Measurements from ENCODE around the gene PLCH2. TPM values are rescaled to one million over a fixed set of nuclear protein-coding genes. Genes with fewer than 3 reads are reported as not detected.

Gene PLCH2
- total RNA-seq, 2 donors from 2014 or later, result 5.7 to 27.4 TPM

DNA sequence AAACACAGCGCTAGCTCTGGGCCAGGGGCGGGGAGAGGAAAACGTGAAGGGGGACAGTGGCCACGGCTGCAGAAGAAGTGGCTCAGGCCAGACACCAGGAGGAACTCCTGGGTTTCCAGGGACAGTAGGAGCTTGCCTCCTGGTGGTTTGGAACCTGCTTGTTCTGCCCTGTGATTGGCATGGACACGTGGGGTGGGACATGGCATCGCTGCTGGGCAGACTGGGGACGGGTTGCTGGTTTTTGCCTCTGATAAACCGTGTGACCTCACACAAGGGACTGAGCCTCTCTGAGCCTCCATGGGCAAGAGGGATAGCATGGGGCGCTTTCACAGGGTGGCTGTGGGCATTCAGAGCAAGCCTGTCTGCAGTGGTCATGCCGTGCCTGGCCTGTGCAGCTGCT is 7.5 kb upstream of the PLCH2 start:
- WGBS, 2 donors, result 51 to 61% methylated on average over 4 to 10 of the region's 10 CpGs
- no peak for TF ChIP-seq POLR2A (IDR thresholded peaks at IDR 0.05)
- TF ChIP-seq, protein P1, sequence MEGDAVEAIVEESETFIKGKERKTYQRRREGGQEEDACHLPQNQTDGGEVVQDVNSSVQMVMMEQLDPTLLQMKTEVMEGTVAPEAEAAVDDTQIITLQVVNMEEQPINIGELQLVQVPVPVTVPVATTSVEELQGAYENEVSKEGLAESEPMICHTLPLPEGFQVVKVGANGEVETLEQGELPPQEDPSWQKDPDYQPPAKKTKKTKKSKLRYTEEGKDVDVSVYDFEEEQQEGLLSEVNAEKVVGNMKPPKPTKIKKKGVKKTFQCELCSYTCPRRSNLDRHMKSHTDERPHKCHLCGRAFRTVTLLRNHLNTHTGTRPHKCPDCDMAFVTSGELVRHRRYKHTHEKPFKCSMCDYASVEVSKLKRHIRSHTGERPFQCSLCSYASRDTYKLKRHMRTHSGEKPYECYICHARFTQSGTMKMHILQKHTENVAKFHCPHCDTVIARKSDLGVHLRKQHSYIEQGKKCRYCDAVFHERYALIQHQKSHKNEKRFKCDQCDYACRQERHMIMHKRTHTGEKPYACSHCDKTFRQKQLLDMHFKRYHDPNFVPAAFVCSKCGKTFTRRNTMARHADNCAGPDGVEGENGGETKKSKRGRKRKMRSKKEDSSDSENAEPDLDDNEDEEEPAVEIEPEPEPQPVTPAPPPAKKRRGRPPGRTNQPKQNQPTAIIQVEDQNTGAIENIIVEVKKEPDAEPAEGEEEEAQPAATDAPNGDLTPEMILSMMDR (IDR thresholded peaks at IDR 0.05), result no peak
- H3K4me3 ChIP-seq, result no peak overlapping the region
- intact Hi-C loops (cut with DNase I), result no loop called here
- no peaks in the 10 kb centered on the region for H3K36me3 ChIP-seq (replicated peaks in 1 of 2; ENCODE audit: insufficient read depth in 1 of 2, low read depth in 2 of 2)
- no peak for DNase-seq
- H3K27me3 ChIP-seq, result peaks cover 0 to 4% of the 10 kb centered on the region in 2 donors
- no peak for ATAC-seq
- no peaks in the 10 kb centered on the region for H3K4me1 ChIP-seq
- no peaks in the 10 kb centered on the region for H3K9me3 ChIP-seq
- no peak overlapping the region for H3K27ac ChIP-seq

DNA sequence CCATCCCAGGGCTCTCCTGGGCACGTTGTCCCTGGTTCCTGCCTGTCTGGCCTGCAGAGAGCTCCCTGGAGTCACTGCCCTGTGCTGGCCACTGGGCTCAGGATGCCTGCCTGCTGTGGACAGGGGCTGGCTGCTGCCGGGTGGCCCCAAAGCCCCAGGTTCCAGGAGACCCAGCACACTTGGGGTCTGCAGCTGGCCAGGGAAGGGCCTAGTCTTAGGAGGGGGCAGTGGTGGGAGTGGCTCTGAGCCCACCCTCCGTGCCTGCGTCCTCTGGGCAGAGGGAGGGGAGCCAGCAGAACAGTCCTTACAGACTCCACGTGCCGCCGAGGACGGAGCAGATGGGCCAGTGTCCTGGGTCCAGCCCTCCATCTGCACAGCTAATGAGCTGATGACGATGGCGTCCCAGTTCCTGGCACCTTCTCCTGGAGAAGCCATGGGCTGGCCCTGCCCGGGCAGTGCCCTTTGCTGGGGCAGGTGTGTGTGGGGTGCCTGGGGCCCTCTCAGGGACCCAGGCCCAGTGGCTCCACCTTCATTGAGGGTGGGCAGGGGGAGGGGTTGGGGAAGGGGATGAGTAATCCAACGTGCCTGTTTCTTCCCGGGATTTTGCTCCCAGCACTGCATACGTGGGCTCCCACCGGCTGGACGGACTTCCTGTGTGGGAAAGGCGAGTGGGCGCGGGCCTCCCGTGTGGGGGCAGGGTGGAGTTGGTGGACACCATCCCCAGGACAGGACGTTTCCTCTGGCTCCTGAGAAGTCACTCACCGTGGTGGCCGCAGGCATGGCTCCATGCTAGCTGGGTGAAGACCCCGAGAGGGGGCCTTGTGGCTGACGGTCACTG is 6.8 kb upstream of the PLCH2 start:
- no peak overlapping the region for H3K27ac ChIP-seq
- H3K9me3 ChIP-seq, result no peaks in the 10 kb centered on the region
- no peaks in the 10 kb centered on the region for H3K36me3 ChIP-seq (replicated peaks in 1 of 2; ENCODE audit: insufficient read depth in 1 of 2, low read depth in 2 of 2)
- WGBS, 2 donors, result 40 to 42% methylated on average over 18 to 25 of the region's 25 CpGs
- DNase-seq, result no peak
- peaks cover 0 to 4% of the 10 kb centered on the region in 2 donors for H3K27me3 ChIP-seq
- H3K4me3 ChIP-seq, result no peak overlapping the region
- H3K4me1 ChIP-seq, result no peaks in the 10 kb centered on the region
- intact Hi-C loops (cut with DNase I), result no loop called here
- no peak for TF ChIP-seq POLR2A (IDR thresholded peaks at IDR 0.05)
- TF ChIP-seq, protein P1 (IDR thresholded peaks at IDR 0.05), result no peak
- no peak for ATAC-seq

DNA sequence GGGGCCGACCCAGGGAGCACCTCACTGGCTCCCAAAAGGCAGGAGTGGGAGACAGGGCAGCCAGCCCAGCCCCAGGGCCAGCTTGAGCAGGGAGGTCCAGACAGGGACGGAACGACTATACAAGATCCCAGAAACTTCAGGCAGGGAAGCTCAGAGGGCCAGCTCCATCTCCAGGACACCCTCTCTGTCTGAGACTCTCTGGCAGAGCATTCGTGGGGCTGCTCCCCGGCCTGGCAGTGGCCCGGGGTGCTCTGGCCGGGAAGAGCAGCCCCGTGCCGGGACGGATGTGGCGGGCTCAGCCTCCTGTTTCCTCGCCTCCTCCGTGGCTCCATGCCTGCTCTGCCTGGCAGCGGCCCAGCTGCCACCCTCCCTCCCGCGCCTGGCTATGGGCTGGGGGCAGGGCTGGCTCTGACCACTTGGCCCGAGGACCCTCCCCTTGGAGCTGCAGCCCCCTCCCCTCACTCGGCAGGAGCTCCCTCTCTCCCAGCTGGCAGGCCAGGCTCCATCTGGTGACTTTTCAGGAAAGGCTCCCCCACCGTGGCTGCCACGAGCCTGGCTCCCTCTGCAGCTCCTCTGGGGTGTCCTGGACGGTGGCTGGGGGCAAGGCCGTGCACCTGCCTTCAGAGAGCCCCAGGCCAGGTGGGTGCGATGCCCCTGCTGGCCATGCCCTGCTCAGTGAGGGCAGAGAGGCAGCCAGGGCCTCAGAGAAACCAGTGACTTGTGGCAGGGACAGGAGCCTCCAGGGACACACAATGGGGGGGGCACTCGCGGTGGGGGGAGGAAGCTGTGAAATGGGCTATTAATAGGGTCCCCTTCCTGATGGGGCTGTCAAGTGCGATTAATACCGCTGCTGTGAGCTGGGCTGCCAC is 5.6 kb upstream of the PLCH2 start:
- 28 to 31% methylated on average over 7 to 27 of the region's 27 CpGs for WGBS, 2 donors
- peaks cover 0 to 4% of the 10 kb centered on the region in 2 donors for H3K27me3 ChIP-seq
- TF ChIP-seq, protein P1 (IDR thresholded peaks at IDR 0.05), result no peak
- TF ChIP-seq POLR2A (IDR thresholded peaks at IDR 0.05), result no peak
- no peaks in the 10 kb centered on the region for H3K4me1 ChIP-seq
- DNase-seq, result no peak
- H3K36me3 ChIP-seq (replicated peaks in 1 of 2; ENCODE audit: insufficient read depth in 1 of 2, low read depth in 2 of 2), result no peaks in the 10 kb centered on the region
- intact Hi-C loops (cut with DNase I), result no loop called here
- H3K4me3 ChIP-seq, result no peak overlapping the region
- no peaks in the 10 kb centered on the region for H3K9me3 ChIP-seq
- no peak for ATAC-seq
- H3K27ac ChIP-seq, result no peak overlapping the region

DNA sequence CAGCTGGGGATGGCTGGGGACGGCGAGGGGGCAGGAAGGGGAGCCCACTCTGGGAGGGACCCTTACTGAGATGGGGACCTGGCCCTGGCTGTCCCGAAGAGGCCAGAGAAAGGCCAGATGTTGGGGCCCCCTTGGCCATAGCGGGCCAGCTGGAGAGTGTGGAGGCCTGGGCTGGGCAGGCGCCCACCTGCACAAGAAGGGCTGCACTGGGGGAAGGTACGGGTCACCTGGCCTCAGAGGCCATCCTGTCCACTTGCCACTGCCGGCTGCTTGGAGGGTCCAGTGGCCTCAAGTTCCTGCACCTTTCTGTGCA is 5.0 kb upstream of the PLCH2 start:
- no peak overlapping the region for H3K4me3 ChIP-seq
- H3K36me3 ChIP-seq (replicated peaks in 1 of 2; ENCODE audit: insufficient read depth in 1 of 2, low read depth in 2 of 2), result no peaks in the 10 kb centered on the region
- H3K27me3 ChIP-seq, result peaks cover 0 to 4% of the 10 kb centered on the region in 2 donors
- H3K9me3 ChIP-seq, result no peaks in the 10 kb centered on the region
- intact Hi-C loops (cut with DNase I), result no loop called here
- no peak for TF ChIP-seq POLR2A (IDR thresholded peaks at IDR 0.05)
- TF ChIP-seq, protein P1 (IDR thresholded peaks at IDR 0.05), result no peak
- WGBS, 2 donors, result 67 to 70% methylated on average over 4 to 7 of the region's 7 CpGs
- DNase-seq (no peak), ATAC-seq (no peak)
- no peak overlapping the region for H3K27ac ChIP-seq
- H3K4me1 ChIP-seq, result no peaks in the 10 kb centered on the region

Data from body of pancreas (tissue), 4 donors.